ENCODE measurements around the gene MT1B. TPM values are rescaled to one million over a fixed set of nuclear protein-coding genes. Genes with fewer than 3 reads are reported as not detected.
A peak's percentile ranks its signal among the peaks of the same experiment; 100 is the strongest.
"Not testable (repeated sequence)": the region's sequence is repeated elsewhere in the genome, so short reads cannot be mapped to it uniquely, and the experiment has no call there.

The MT1B gene
- total and polyA plus RNA-seq, 7 donors: not detected

GRCh38 chr16:56673921-56674320 is 22.2 kb downstream of the MT1B start:
- intact Hi-C loops (cut with DNase I): loop anchor here (1.0 kb wide), 1 partner anchor 28 kb away; no protein-coding TSS in a partner anchor
- DNase-seq: no peak
- Histone ChIP-seq H3K4me1 (peaks cover 0 to 19% (median 13%) of the 10 kb centered on the region in 4 donors), H3K27ac (no peak overlapping the region), H3K9me3 (no peaks in the 10 kb centered on the region), H3K27me3 (peaks cover 5 to 82% (median 44%) of the 10 kb centered on the region in 3 donors), H3K36me3 (no peaks in the 10 kb centered on the region), H3K4me3 (no peak overlapping the region)
- no peak for TF ChIP-seq POLR2A (IDR thresholded peaks at IDR 0.05)
- peak in 3 of 4 experiments; percentile 44 to 57 (median 47) for TF ChIP-seq CTCF (IDR thresholded peaks at IDR 0.05)
- WGBS, 2 donors: 36 to 40% methylated on average over 12 of the region's 12 CpGs

GRCh38 chr16:56674570-56674969 is 22.9 kb downstream of the MT1B start:
- peaks cover 5 to 76% (median 37%) of the 10 kb centered on the region in 3 donors for H3K27me3 ChIP-seq
- H3K9me3 ChIP-seq, H3K27ac ChIP-seq, H3K4me3 ChIP-seq, DNase-seq, H3K36me3 ChIP-seq: not testable (repeated sequence)
- 88 to 94% methylated on average over 6 of the region's 6 CpGs for WGBS, 2 donors
- H3K4me1 ChIP-seq: peaks cover 0 to 14% (median 11%) of the 10 kb centered on the region in 4 donors
- intact Hi-C loops (cut with DNase I): loop anchor here (1.0 kb wide), 1 partner anchor 28 kb away; no protein-coding TSS in a partner anchor

GRCh38 chr16:56675685-56676210 is 24.1 kb downstream of the MT1B start:
- WGBS, 2 donors: 3 to 8% methylated on average over 32 of the region's 32 CpGs
- DNase-seq: no peak
- intact Hi-C loops (cut with DNase I): no loop called here
- Histone ChIP-seq H3K4me3 (peak overlapping the region in 2 of 4 donors; percentile 1 to 5), H3K27me3 (peaks cover 5 to 64% (median 26%) of the 10 kb centered on the region in 3 donors), H3K27ac (no peak overlapping the region), H3K9me3 (no peaks in the 10 kb centered on the region), H3K36me3 (no peaks in the 10 kb centered on the region), H3K4me1 (peaks cover 0 to 11% (median 9%) of the 10 kb centered on the region in 4 donors)
- TF ChIP-seq EP300 (IDR thresholded peaks at IDR 0.05) (no peak), POLR2A (IDR thresholded peaks at IDR 0.05) (no peak), CTCF (IDR thresholded peaks at IDR 0.05) (no peak), POLR2AphosphoS5 (IDR thresholded peaks at IDR 0.05) (no peak)

- H3K4me3 ChIP-seq: no peak overlapping the region
- H3K27me3 ChIP-seq: peaks cover 5 to 48% (median 19%) of the 10 kb centered on the region in 3 donors
- TF ChIP-seq POLR2A (IDR thresholded peaks at IDR 0.05) (no peak), POLR2AphosphoS5 (IDR thresholded peaks at IDR 0.05) (no peak)
- H3K9me3 ChIP-seq: no peaks in the 10 kb centered on the region
- no peaks in the 10 kb centered on the region for H3K36me3 ChIP-seq
- no peak for DNase-seq
- no peak overlapping the region for H3K27ac ChIP-seq
- intact Hi-C loops (cut with DNase I): no loop called here
- WGBS, 2 donors: 72 to 80% methylated on average over 3 of the region's 3 CpGs
- peaks cover 0 to 16% (median 14%) of the 10 kb centered on the region in 4 donors for H3K4me1 ChIP-seq
Observed at GRCh38 chr16:56677474-56677873, 25.8 kb downstream of the MT1B start.

- Histone ChIP-seq H3K4me1 (peaks cover 0 to 32% (median 30%) of the 10 kb centered on the region in 4 donors), H3K4me3 (no peak overlapping the region), H3K27me3 (peaks cover 5 to 30% (median 19%) of the 10 kb centered on the region in 3 donors), H3K9me3 (no peaks in the 10 kb centered on the region), H3K36me3 (no peaks in the 10 kb centered on the region), H3K27ac (no peak overlapping the region)
- TF ChIP-seq EP300 (IDR thresholded peaks at IDR 0.05): no peak
- no peak for TF ChIP-seq POLR2A (IDR thresholded peaks at IDR 0.05)
- no peak for TF ChIP-seq CTCF (IDR thresholded peaks at IDR 0.05)
- TF ChIP-seq POLR2AphosphoS5 (IDR thresholded peaks at IDR 0.05): no peak
- 94 to 95% methylated on average over 3 of the region's 3 CpGs for WGBS, 2 donors
- intact Hi-C loops (cut with DNase I): no loop called here
- DNase-seq: no peak
Observed at GRCh38 chr16:56679078-56679730, 27.5 kb downstream of the MT1B start.

All from sigmoid colon (tissue), 7 donors.